Mucosa of descending colon (tissue), 3 donors: ENCODE data around the gene CPSF4L. TPM values are rescaled to one million over a fixed set of nuclear protein-coding genes. Genes with fewer than 3 reads are reported as not detected.

Source experiments
- ATAC-seq: fragments of 200-7000 bp; cut with Tn5 transposase; one replicate; pipeline ENCODE4 v1.9.1; 2020; ENCODE audit warnings: mild to moderate bottlenecking, moderate library complexity
- DNase-seq, 3 donors: peaks; one replicate each; pipeline ENCODE4 v3.0.0-alpha.2; 2020
- H3K36me3 ChIP-seq: fragments of 200-600 bp; one replicate; pipeline ENCODE4 v1.8.0; 2021; ENCODE audit warnings: low read depth, mild to moderate bottlenecking
- H3K4me1 ChIP-seq: fragments of 200-600 bp; one replicate; pipeline ENCODE4 v1.8.0; 2021; ENCODE audit warnings: low read depth, mild to moderate bottlenecking
- H3K4me3 ChIP-seq: fragments of 200-600 bp; one replicate; pipeline ENCODE4 v1.8.0; 2021; ENCODE audit warnings: mild to moderate bottlenecking
- H3K9me3 ChIP-seq: fragments of 200-600 bp; one replicate; pipeline ENCODE4 v1.8.0; 2021; ENCODE audit warnings: mild to moderate bottlenecking
- CTCF ChIP-seq: fragments of 200-600 bp; IDR thresholded peaks from one replicate; pipeline ENCODE4 v1.8.0; 2022; ENCODE audit warnings: antibody characterized with exemption, mild to moderate bottlenecking
- intact Hi-C, 2 donors: fragments of 100-400 bp; cut with DNase I in 1 of 2; cut with micrococcal nuclease in 1 of 2; formaldehyde crosslinking; loops; one replicate each; pipeline versions ENCODE4 v1.11.0 to v1.11.1; 2022; cut with DNase I, micrococcal nuclease
- total RNA-seq, 3 donors: library from RNA; stranded (reverse); fragmentation: NEBNext Ultra II Directional in 2 of 3; extraction: Animal tissue kit (Norgen Biotek cat#: 25700) in 2 of 3; gene quantifications; one replicate each; pipeline versions ENCODE4 v1.2.1 to v1.2.4, GENCODE V29; 2021 to 2023
- donor health status: DM: no; HTN: no; CAD: no; lungs with moderate emphysema.
- donor health status: DM: no; HTN: no; CAD: no.
- donor health status: DM: no; HTN: yes; CAD: no.

Gene CPSF4L
- total RNA-seq, 3 donors from 2014 or later, result not detected

GRCh38 chr17:73227944-73228343 lies 33.7 kb downstream of the CPSF4L start:
- intact Hi-C loops, result no loop called here
- no peak for DNase-seq
- H3K4me3 ChIP-seq, result no peak overlapping the region
- no peak for ATAC-seq
- TF ChIP-seq CTCF, result no peak
- peaks cover 35% of the 10 kb centered on the region for H3K4me1 ChIP-seq
- H3K36me3 ChIP-seq, result no peaks in the 10 kb centered on the region
- H3K9me3 ChIP-seq, result no peaks in the 10 kb centered on the region

- Histone ChIP-seq H3K4me1 (peaks cover 35% of the 10 kb centered on the region), H3K36me3 (no peaks in the 10 kb centered on the region), H3K4me3 (no peak overlapping the region), H3K9me3 (no peaks in the 10 kb centered on the region)
- intact Hi-C loops, result no loop called here
- no peak for ATAC-seq
- no peak for TF ChIP-seq CTCF
- DNase-seq, result no peak
These were observed 34.3 kb downstream of the CPSF4L start for GRCh38 chr17:73227379-73227778.

GRCh38 chr17:73226556-73227172 lies 35.0 kb downstream of the CPSF4L start:
- Histone ChIP-seq H3K9me3 (no peaks in the 10 kb centered on the region), H3K4me1 (peaks cover 35% of the 10 kb centered on the region), H3K36me3 (no peaks in the 10 kb centered on the region), H3K4me3 (no peak overlapping the region)
- DNase-seq, result no peak
- no peak for ATAC-seq
- intact Hi-C loops, result no loop called here
- TF ChIP-seq CTCF, result no peak

GRCh38 chr17:73224663-73225305 lies 36.9 kb downstream of the CPSF4L start:
- Histone ChIP-seq H3K4me3 (no peak overlapping the region), H3K4me1 (peaks cover 17% of the 10 kb centered on the region), H3K36me3 (no peaks in the 10 kb centered on the region), H3K9me3 (no peaks in the 10 kb centered on the region)
- DNase-seq, result no peak
- no peak for ATAC-seq
- intact Hi-C loops, result no loop called here
- TF ChIP-seq CTCF, result no peak

- DNase-seq, result no peak
- ATAC-seq, result no peak
- Histone ChIP-seq H3K9me3 (no peaks in the 10 kb centered on the region), H3K4me1 (peaks cover 13% of the 10 kb centered on the region), H3K36me3 (no peaks in the 10 kb centered on the region), H3K4me3 (no peak overlapping the region)
- TF ChIP-seq CTCF, result no peak
- intact Hi-C loops, result no loop called here
These were observed 37.4 kb downstream of the CPSF4L start for GRCh38 chr17:73224237-73224636.
